GM23338 (cell line): ENCODE measurements around the gene ZGRF1. TPM values are rescaled to one million over a fixed set of nuclear protein-coding genes. Genes with fewer than 3 reads are reported as not detected.
A peak's percentile ranks its signal among the peaks of the same experiment; 100 is the strongest.
"Not testable (repeated sequence)": the region's sequence is repeated elsewhere in the genome, so short reads cannot be mapped to it uniquely, and the experiment has no call there.

Experiments
- ATAC-seq: fragments of 200-7000 bp; cut with Tn5 transposase; 3 replicates; pipeline ENCODE4 v1.9.1; 2020
- DNase-seq: peaks from one replicate; pipeline ENCODE4 v3.0.0-alpha.2; 2015; ENCODE audit warnings: low spot score
- H2AFZ ChIP-seq: fragments of 200-600 bp; sonication (generic); 2 replicates; pipeline ENCODE4 v1.8.0; 2016; ENCODE audit warnings: antibody characterized with exemption, mild to moderate bottlenecking, moderate library complexity
- H3F3A ChIP-seq: fragments of 200-600 bp; sonication (generic); replicated peaks from 2 replicates; pipeline ENCODE4 v1.8.0; 2017; ENCODE audit warnings: antibody characterized with exemption, mixed run types, low read depth
- H3K27ac ChIP-seq: fragments of 200-600 bp; sonication (generic); 2 replicates; pipeline ENCODE4 v1.6.1; 2016; ENCODE audit warnings: low read depth
- H3K27me3 ChIP-seq: fragments of 200-600 bp; sonication (generic); 2 replicates; pipeline ENCODE4 v1.8.0; 2016; ENCODE audit warnings: mild to moderate bottlenecking, mixed run types, moderate library complexity; ENCODE audit not compliant: insufficient read depth
- H3K36me3 ChIP-seq: fragments of 200-600 bp; sonication (generic); 2 replicates; pipeline ENCODE4 v1.8.0; 2016; ENCODE audit warnings: mild to moderate bottlenecking; ENCODE audit not compliant: insufficient read depth
- H3K4me1 ChIP-seq: fragments of 200-600 bp; sonication (generic); 2 replicates; pipeline ENCODE4 v1.8.0; 2016; ENCODE audit warnings: mild to moderate bottlenecking, moderate library complexity; ENCODE audit not compliant: insufficient read depth
- H3K4me2 ChIP-seq: fragments of 200-600 bp; sonication (generic); 2 replicates; pipeline ENCODE4 v1.7.1; 2017; ENCODE audit warnings: mixed run types
- H3K4me3 ChIP-seq: fragments of 200-600 bp; sonication (generic); 2 replicates; pipeline ENCODE4 v1.6.1; 2016; ENCODE audit warnings: mixed run types
- H3K79me2 ChIP-seq: fragments of 200-600 bp; sonication (generic); replicated peaks from 2 replicates; pipeline ENCODE4 v1.8.0; 2017; ENCODE audit warnings: mild to moderate bottlenecking; ENCODE audit not compliant: insufficient read depth
- H3K9me2 ChIP-seq: fragments of 200-600 bp; sonication (generic); 2 replicates; pipeline ENCODE4 v1.8.0; 2017; ENCODE audit not compliant: insufficient read depth
- H4K20me1 ChIP-seq: fragments of 200-600 bp; sonication (generic); replicated peaks from 2 replicates; pipeline ENCODE4 v1.8.0; 2017; ENCODE audit warnings: mild to moderate bottlenecking; ENCODE audit not compliant: insufficient read depth
- H3K27ac Mint-ChIP-seq: 2 replicates; pipeline ENCODE4 v1.8.0; 2020; ENCODE audit warnings: inconsistent platforms, mild to moderate bottlenecking, moderate library complexity, mixed read lengths
- H3K27me3 Mint-ChIP-seq: 3 replicates; pipeline ENCODE4 v1.8.0; 2022; ENCODE audit warnings: low read depth, mild to moderate bottlenecking, moderate library complexity, mixed read lengths, inconsistent platforms; ENCODE audit not compliant: insufficient read depth, poor library complexity
- H3K36me3 Mint-ChIP-seq: 3 replicates; pipeline ENCODE4 v1.8.0; 2021; ENCODE audit warnings: low read depth, mild to moderate bottlenecking, inconsistent platforms, moderate library complexity, mixed read lengths
- H3K4me1 Mint-ChIP-seq: 3 replicates; pipeline ENCODE4 v1.8.0; 2020; ENCODE audit warnings: mild to moderate bottlenecking, inconsistent platforms, mixed read lengths
- H3K4me3 Mint-ChIP-seq: 3 replicates; pipeline ENCODE4 v1.8.0; 2021; ENCODE audit warnings: moderate library complexity, mild to moderate bottlenecking, inconsistent platforms, mixed read lengths
- H3K9me3 Mint-ChIP-seq: 3 replicates; pipeline ENCODE4 v1.8.0; 2020; ENCODE audit warnings: moderate library complexity, mild to moderate bottlenecking, inconsistent platforms, mixed read lengths
- CREB1 ChIP-seq: fragments of 250-450 bp; sonication (Bioruptor Pico); IDR thresholded peaks from 2 replicates; pipeline ENCODE4 v1.5.0; 2020; ENCODE audit warnings: low read depth, mild to moderate bottlenecking, moderate library complexity
- EZH2 ChIP-seq: fragments of 200-600 bp; sonication (generic); IDR thresholded peaks from one replicate; pipeline ENCODE4 v1.8.0; 2017; ENCODE audit warnings: antibody characterized with exemption, mild to moderate bottlenecking, low read depth; ENCODE audit not compliant: unreplicated experiment
- REST ChIP-seq: IDR thresholded peaks from one replicate; pipeline ENCODE4 v1.6.1; 2018; ENCODE audit warnings: antibody characterized with exemption; ENCODE audit not compliant: unreplicated experiment
- polyA plus RNA-seq: library from polyadenylated mRNA; unstranded; fragments of >200 nt; fragmentation: Nextera tagmentation; extraction: Ambion mirVana; gene quantifications from 2 replicates; pipeline ENCODE4 v1.2.1, GENCODE V29; 2016
- total RNA-seq: library from RNA; depleted of rRNA; stranded (reverse); fragments of >200 nt; shearing (Covaris generic); gene quantifications from 2 replicates; pipeline ENCODE4 v1.2.3, GENCODE V29; 2014
- TF ChIP-seq, protein P1 (sequence below), 2 experiments: fragments of 200-600 bp in 1 of 2; sonication (generic) in 1 of 2; conservative IDR thresholded peaks; 2 replicates each; pipeline versions ENCODE4 v1.5.1 to v1.6.1; 2016 to 2017; ENCODE audit warnings: antibody characterized with exemption in 2 of 2, low read depth in 2 of 2, mild to moderate bottlenecking in 2 of 2, moderate library complexity in 1 of 2

The ZGRF1 gene
- total and polyA plus RNA-seq, 2 experiments from 2014 or later, result 41.7 to 62.6 TPM

DNA sequence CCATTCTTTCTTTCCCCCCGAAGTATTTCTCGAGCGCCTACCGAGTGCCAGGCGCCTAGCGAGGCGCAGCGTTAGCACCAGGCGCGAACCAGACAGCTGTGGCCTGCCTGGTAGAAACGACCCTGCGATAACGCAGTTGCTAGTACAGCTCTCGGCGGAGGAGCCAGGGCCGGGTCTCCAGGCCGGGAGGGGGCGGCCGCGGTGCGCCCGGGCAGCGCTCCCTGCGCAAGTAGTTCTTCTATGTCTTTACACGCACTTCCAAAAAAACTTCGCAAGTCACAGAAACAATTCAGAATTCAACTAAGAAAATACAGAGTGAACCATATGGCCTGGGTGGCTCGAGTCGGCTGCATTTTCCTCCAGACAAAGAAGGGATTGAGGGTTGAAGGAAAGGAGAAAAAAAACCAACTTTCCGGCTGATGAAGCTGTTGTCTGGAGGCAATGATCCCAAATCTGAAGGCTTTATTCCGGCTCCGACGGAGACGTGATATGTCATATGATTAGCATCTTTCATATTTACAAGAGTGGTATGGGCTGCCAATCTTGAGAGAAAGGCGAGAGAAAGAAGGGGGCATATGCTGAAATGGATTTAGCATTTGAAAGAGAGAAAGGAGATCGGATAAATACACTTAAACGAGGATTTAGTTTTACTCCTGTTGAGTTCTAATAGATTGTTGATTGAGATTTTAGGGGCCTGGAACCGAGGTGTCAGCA, 113.5 kb downstream of the ZGRF1 start:
- Mint-ChIP-seq H3K9me3 (0 out of 3 replicates have a peak, but pooled peaks cover 3% of the 10 kb centered on the region), H3K27ac (no peak overlapping the region), H3K27me3 (peaks cover 68% of the 10 kb centered on the region), H3K4me1 (peaks cover 30% of the 10 kb centered on the region), H3K36me3 (no peaks in the 10 kb centered on the region), H3K4me3 (peak overlapping the region; percentile 77)
- Histone ChIP-seq H3K36me3 (no peaks in the 10 kb centered on the region; the same call in 1 of the 2 replicates), H3K27ac (no peak overlapping the region), H4K20me1 (peaks cover 25% of the 10 kb centered on the region), H3K4me1 (peaks cover 52% of the 10 kb centered on the region), H3K4me2 (peak overlapping the region; percentile 86), H3K79me2 (no peaks in the 10 kb centered on the region), H3K4me3 (peak overlapping the region; percentile 57), H3K27me3 (peaks cover 89% of the 10 kb centered on the region), H3K9me2 (no peaks in the 10 kb centered on the region), H3F3A (peaks cover 38% of the 10 kb centered on the region), H2AFZ (peak overlapping the region; percentile 20; the same call in 1 of the 2 replicates)
- TF ChIP-seq EZH2 (peak; percentile 83), REST (no peak), CREB1 (CRISPR knock-in tag) (0 out of 2 replicates have a peak, but pooled peaks have one; percentile 16)
- TF ChIP-seq, protein P1, sequence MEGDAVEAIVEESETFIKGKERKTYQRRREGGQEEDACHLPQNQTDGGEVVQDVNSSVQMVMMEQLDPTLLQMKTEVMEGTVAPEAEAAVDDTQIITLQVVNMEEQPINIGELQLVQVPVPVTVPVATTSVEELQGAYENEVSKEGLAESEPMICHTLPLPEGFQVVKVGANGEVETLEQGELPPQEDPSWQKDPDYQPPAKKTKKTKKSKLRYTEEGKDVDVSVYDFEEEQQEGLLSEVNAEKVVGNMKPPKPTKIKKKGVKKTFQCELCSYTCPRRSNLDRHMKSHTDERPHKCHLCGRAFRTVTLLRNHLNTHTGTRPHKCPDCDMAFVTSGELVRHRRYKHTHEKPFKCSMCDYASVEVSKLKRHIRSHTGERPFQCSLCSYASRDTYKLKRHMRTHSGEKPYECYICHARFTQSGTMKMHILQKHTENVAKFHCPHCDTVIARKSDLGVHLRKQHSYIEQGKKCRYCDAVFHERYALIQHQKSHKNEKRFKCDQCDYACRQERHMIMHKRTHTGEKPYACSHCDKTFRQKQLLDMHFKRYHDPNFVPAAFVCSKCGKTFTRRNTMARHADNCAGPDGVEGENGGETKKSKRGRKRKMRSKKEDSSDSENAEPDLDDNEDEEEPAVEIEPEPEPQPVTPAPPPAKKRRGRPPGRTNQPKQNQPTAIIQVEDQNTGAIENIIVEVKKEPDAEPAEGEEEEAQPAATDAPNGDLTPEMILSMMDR (conservative IDR thresholded peaks at IDR 0.05; ENCODE audit: low read depth in 2 of 2), result peak; percentile 45 to 64
- peak; percentile 81 for DNase-seq
- peak; percentile 63 for ATAC-seq

DNA sequence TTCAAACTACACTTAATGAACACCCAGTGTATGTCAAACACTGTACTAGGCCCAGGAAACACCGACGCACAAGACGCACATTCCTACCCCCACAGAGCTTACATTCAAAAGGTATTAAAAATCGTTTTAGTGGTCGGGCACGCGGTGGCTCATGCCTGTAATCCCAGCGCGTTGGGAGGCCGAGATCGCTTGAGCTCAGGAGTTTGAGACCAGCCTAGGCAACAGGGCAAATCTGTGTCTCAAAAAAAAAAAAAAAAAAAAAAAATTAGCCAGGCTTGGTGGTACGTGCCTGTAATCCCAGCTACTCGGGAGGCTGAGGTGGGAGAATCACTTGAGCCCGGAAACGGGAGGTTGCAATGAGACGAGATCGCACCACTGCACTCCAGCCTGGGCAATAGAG, 114.3 kb downstream of the ZGRF1 start:
- H3K79me2 ChIP-seq, H3K36me3 Mint-ChIP-seq, H3K9me2 ChIP-seq, DNase-seq, H3K27ac Mint-ChIP-seq, H2AFZ ChIP-seq, H3K36me3 ChIP-seq, H3K9me3 Mint-ChIP-seq, H3K27ac ChIP-seq, ATAC-seq: not testable (repeated sequence)
- peaks cover 59% of the 10 kb centered on the region for H3K4me1 ChIP-seq
- Mint-ChIP-seq H3K4me1 (peaks cover 37% of the 10 kb centered on the region), H3K27me3 (peaks cover 75% of the 10 kb centered on the region), H3K4me3 (peak overlapping the region; percentile 77)
- H3F3A ChIP-seq, result peaks cover 46% of the 10 kb centered on the region
- H3K27me3 ChIP-seq, result peaks cover 96% of the 10 kb centered on the region
- peak overlapping the region; percentile 86 for H3K4me2 ChIP-seq
- H3K4me3 ChIP-seq, result peak overlapping the region; percentile 57
- peak; percentile 33 for TF ChIP-seq EZH2
- H4K20me1 ChIP-seq, result peaks cover 31% of the 10 kb centered on the region
